GM23338 (cell line): ENCODE measurements around the gene TAOK3. TPM values are rescaled to one million over a fixed set of nuclear protein-coding genes. Genes with fewer than 3 reads are reported as not detected.

Experiments
- ATAC-seq: fragments of 200-7000 bp; cut with Tn5 transposase; 3 replicates; pipeline ENCODE4 v1.9.1; 2020
- DNase-seq: peaks from one replicate; pipeline ENCODE4 v3.0.0-alpha.2; 2015; ENCODE audit warnings: low spot score
- H2AFZ ChIP-seq: fragments of 200-600 bp; sonication (generic); 2 replicates; pipeline ENCODE4 v1.8.0; 2016; ENCODE audit warnings: antibody characterized with exemption, mild to moderate bottlenecking, moderate library complexity
- H3F3A ChIP-seq: fragments of 200-600 bp; sonication (generic); replicated peaks from 2 replicates; pipeline ENCODE4 v1.8.0; 2017; ENCODE audit warnings: antibody characterized with exemption, mixed run types, low read depth
- H3K27ac ChIP-seq: fragments of 200-600 bp; sonication (generic); 2 replicates; pipeline ENCODE4 v1.6.1; 2016; ENCODE audit warnings: low read depth
- H3K27me3 ChIP-seq: fragments of 200-600 bp; sonication (generic); 2 replicates; pipeline ENCODE4 v1.8.0; 2016; ENCODE audit warnings: mild to moderate bottlenecking, mixed run types, moderate library complexity; ENCODE audit not compliant: insufficient read depth
- H3K36me3 ChIP-seq: fragments of 200-600 bp; sonication (generic); 2 replicates; pipeline ENCODE4 v1.8.0; 2016; ENCODE audit warnings: mild to moderate bottlenecking; ENCODE audit not compliant: insufficient read depth
- H3K4me1 ChIP-seq: fragments of 200-600 bp; sonication (generic); 2 replicates; pipeline ENCODE4 v1.8.0; 2016; ENCODE audit warnings: mild to moderate bottlenecking, moderate library complexity; ENCODE audit not compliant: insufficient read depth
- H3K4me2 ChIP-seq: fragments of 200-600 bp; sonication (generic); 2 replicates; pipeline ENCODE4 v1.7.1; 2017; ENCODE audit warnings: mixed run types
- H3K4me3 ChIP-seq: fragments of 200-600 bp; sonication (generic); 2 replicates; pipeline ENCODE4 v1.6.1; 2016; ENCODE audit warnings: mixed run types
- H3K79me2 ChIP-seq: fragments of 200-600 bp; sonication (generic); replicated peaks from 2 replicates; pipeline ENCODE4 v1.8.0; 2017; ENCODE audit warnings: mild to moderate bottlenecking; ENCODE audit not compliant: insufficient read depth
- H3K9me2 ChIP-seq: fragments of 200-600 bp; sonication (generic); 2 replicates; pipeline ENCODE4 v1.8.0; 2017; ENCODE audit not compliant: insufficient read depth
- H4K20me1 ChIP-seq: fragments of 200-600 bp; sonication (generic); replicated peaks from 2 replicates; pipeline ENCODE4 v1.8.0; 2017; ENCODE audit warnings: mild to moderate bottlenecking; ENCODE audit not compliant: insufficient read depth
- H3K27ac Mint-ChIP-seq: 2 replicates; pipeline ENCODE4 v1.8.0; 2020; ENCODE audit warnings: inconsistent platforms, mild to moderate bottlenecking, moderate library complexity, mixed read lengths
- H3K27me3 Mint-ChIP-seq: 3 replicates; pipeline ENCODE4 v1.8.0; 2022; ENCODE audit warnings: low read depth, mild to moderate bottlenecking, moderate library complexity, mixed read lengths, inconsistent platforms; ENCODE audit not compliant: insufficient read depth, poor library complexity
- H3K36me3 Mint-ChIP-seq: 3 replicates; pipeline ENCODE4 v1.8.0; 2021; ENCODE audit warnings: low read depth, mild to moderate bottlenecking, inconsistent platforms, moderate library complexity, mixed read lengths
- H3K4me1 Mint-ChIP-seq: 3 replicates; pipeline ENCODE4 v1.8.0; 2020; ENCODE audit warnings: mild to moderate bottlenecking, inconsistent platforms, mixed read lengths
- H3K4me3 Mint-ChIP-seq: 3 replicates; pipeline ENCODE4 v1.8.0; 2021; ENCODE audit warnings: moderate library complexity, mild to moderate bottlenecking, inconsistent platforms, mixed read lengths
- H3K9me3 Mint-ChIP-seq: 3 replicates; pipeline ENCODE4 v1.8.0; 2020; ENCODE audit warnings: moderate library complexity, mild to moderate bottlenecking, inconsistent platforms, mixed read lengths
- CREB1 ChIP-seq: fragments of 250-450 bp; sonication (Bioruptor Pico); IDR thresholded peaks from 2 replicates; pipeline ENCODE4 v1.5.0; 2020; ENCODE audit warnings: low read depth, mild to moderate bottlenecking, moderate library complexity
- EZH2 ChIP-seq: fragments of 200-600 bp; sonication (generic); IDR thresholded peaks from one replicate; pipeline ENCODE4 v1.8.0; 2017; ENCODE audit warnings: antibody characterized with exemption, mild to moderate bottlenecking, low read depth; ENCODE audit not compliant: unreplicated experiment
- JUNB ChIP-seq: IDR thresholded peaks from one replicate; pipeline ENCODE4 v1.6.1; 2016; ENCODE audit warnings: antibody characterized with exemption; ENCODE audit not compliant: unreplicated experiment
- NANOG ChIP-seq: IDR thresholded peaks from 2 replicates; pipeline ENCODE4 v1.6.1; 2016; ENCODE audit warnings: antibody characterized with exemption, borderline replicate concordance
- POLR2AphosphoS5 ChIP-seq: IDR thresholded peaks from 2 replicates; pipeline ENCODE4 v1.6.1; 2016; ENCODE audit warnings: antibody characterized with exemption, low read depth
- STAT1 ChIP-seq: IDR thresholded peaks from one replicate; pipeline ENCODE4 v1.6.1; 2016; ENCODE audit warnings: antibody characterized with exemption; ENCODE audit not compliant: unreplicated experiment
- ZNF114 ChIP-seq: fragments of 250-450 bp; sonication (Bioruptor Pico); IDR thresholded peaks from 2 replicates; pipeline ENCODE4 v1.5.0; 2020; ENCODE audit warnings: mild to moderate bottlenecking, moderate library complexity
- ZNF331 ChIP-seq: fragments of 250-450 bp; sonication (Bioruptor Pico); IDR thresholded peaks from 2 replicates; pipeline ENCODE4 v1.5.0; 2020; ENCODE audit warnings: low read depth, mild to moderate bottlenecking, moderate library complexity
- polyA plus RNA-seq: library from polyadenylated mRNA; unstranded; fragments of >200 nt; fragmentation: Nextera tagmentation; extraction: Ambion mirVana; gene quantifications from 2 replicates; pipeline ENCODE4 v1.2.1, GENCODE V29; 2016
- total RNA-seq: library from RNA; depleted of rRNA; stranded (reverse); fragments of >200 nt; shearing (Covaris generic); gene quantifications from 2 replicates; pipeline ENCODE4 v1.2.3, GENCODE V29; 2014
- TF ChIP-seq, protein P1 (sequence below): fragments of 250-450 bp; sonication (Bioruptor Pico); IDR thresholded peaks from 2 replicates; pipeline ENCODE4 v1.5.0; 2020; ENCODE audit warnings: mild to moderate bottlenecking, moderate library complexity
- TF ChIP-seq, protein P2 (sequence below): IDR thresholded peaks from 2 replicates; pipeline ENCODE4 v1.6.1; 2016; ENCODE audit warnings: antibody characterized with exemption

Gene TAOK3
- total and polyA plus RNA-seq, 2 experiments from 2014 or later: 7.6 to 20.4 TPM

DNA sequence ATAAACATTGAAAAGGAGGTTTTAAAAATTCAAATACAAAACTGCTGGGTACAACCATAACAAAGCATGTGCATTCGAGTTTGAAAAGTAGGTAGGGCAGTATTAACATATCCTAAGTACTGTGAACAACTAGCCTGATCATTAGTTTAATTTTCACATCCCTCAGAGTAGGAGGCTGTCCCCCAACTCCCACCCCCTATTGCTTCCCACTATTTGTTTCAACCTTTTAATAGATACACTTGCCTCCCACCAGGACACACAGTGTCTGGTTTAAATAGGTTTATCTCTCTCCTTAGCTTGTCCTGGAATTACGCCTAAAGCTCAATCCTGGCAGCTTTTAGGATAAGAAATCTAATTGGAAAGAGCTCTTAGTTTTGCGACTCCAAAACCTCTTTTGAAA is 2.1 kb downstream of the TAOK3 start (continued):
- TF ChIP-seq, protein P1, sequence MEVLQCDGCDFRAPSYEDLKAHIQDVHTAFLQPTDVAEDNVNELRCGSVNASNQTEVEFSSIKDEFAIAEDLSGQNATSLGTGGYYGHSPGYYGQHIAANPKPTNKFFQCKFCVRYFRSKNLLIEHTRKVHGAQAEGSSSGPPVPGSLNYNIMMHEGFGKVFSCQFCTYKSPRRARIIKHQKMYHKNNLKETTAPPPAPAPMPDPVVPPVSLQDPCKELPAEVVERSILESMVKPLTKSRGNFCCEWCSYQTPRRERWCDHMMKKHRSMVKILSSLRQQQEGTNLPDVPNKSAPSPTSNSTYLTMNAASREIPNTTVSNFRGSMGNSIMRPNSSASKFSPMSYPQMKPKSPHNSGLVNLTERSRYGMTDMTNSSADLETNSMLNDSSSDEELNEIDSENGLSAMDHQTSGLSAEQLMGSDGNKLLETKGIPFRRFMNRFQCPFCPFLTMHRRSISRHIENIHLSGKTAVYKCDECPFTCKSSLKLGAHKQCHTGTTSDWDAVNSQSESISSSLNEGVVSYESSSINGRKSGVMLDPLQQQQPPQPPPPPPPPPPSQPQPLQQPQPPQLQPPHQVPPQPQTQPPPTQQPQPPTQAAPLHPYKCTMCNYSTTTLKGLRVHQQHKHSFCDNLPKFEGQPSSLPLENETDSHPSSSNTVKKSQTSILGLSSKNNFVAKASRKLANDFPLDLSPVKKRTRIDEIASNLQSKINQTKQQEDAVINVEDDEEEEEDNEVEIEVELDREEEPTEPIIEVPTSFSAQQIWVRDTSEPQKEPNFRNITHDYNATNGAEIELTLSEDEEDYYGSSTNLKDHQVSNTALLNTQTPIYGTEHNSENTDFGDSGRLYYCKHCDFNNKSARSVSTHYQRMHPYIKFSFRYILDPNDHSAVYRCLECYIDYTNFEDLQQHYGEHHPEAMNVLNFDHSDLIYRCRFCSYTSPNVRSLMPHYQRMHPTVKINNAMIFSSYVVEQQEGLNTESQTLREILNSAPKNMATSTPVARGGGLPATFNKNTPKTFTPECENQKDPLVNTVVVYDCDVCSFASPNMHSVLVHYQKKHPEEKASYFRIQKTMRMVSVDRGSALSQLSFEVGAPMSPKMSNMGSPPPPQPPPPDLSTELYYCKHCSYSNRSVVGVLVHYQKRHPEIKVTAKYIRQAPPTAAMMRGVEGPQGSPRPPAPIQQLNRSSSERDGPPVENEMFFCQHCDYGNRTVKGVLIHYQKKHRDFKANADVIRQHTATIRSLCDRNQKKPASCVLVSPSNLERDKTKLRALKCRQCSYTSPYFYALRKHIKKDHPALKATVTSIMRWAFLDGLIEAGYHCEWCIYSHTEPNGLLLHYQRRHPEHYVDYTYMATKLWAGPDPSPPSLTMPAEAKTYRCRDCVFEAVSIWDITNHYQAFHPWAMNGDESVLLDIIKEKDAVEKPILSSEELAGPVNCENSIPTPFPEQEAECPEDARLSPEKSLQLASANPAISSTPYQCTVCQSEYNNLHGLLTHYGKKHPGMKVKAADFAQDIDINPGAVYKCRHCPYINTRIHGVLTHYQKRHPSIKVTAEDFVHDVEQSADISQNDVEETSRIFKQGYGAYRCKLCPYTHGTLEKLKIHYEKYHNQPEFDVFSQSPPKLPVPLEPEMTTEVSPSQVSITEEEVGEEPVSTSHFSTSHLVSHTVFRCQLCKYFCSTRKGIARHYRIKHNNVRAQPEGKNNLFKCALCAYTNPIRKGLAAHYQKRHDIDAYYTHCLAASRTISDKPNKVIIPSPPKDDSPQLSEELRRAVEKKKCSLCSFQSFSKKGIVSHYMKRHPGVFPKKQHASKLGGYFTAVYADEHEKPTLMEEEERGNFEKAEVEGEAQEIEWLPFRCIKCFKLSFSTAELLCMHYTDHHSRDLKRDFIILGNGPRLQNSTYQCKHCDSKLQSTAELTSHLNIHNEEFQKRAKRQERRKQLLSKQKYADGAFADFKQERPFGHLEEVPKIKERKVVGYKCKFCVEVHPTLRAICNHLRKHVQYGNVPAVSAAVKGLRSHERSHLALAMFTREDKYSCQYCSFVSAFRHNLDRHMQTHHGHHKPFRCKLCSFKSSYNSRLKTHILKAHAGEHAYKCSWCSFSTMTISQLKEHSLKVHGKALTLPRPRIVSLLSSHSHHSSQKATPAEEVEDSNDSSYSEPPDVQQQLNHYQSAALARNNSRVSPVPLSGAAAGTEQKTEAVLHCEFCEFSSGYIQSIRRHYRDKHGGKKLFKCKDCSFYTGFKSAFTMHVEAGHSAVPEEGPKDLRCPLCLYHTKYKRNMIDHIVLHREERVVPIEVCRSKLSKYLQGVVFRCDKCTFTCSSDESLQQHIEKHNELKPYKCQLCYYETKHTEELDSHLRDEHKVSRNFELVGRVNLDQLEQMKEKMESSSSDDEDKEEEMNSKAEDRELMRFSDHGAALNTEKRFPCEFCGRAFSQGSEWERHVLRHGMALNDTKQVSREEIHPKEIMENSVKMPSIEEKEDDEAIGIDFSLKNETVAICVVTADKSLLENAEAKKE (CRISPR knock-in tag): no peak
- TF ChIP-seq EZH2 (no peak), CREB1 (CRISPR knock-in tag) (no peak), ZNF331 (CRISPR knock-in tag) (no peak), JUNB (no peak), POLR2AphosphoS5 (no peak), ZNF114 (CRISPR knock-in tag) (no peak)
- TF ChIP-seq, protein P2, sequence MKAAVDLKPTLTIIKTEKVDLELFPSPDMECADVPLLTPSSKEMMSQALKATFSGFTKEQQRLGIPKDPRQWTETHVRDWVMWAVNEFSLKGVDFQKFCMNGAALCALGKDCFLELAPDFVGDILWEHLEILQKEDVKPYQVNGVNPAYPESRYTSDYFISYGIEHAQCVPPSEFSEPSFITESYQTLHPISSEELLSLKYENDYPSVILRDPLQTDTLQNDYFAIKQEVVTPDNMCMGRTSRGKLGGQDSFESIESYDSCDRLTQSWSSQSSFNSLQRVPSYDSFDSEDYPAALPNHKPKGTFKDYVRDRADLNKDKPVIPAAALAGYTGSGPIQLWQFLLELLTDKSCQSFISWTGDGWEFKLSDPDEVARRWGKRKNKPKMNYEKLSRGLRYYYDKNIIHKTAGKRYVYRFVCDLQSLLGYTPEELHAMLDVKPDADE: no peak

DNA sequence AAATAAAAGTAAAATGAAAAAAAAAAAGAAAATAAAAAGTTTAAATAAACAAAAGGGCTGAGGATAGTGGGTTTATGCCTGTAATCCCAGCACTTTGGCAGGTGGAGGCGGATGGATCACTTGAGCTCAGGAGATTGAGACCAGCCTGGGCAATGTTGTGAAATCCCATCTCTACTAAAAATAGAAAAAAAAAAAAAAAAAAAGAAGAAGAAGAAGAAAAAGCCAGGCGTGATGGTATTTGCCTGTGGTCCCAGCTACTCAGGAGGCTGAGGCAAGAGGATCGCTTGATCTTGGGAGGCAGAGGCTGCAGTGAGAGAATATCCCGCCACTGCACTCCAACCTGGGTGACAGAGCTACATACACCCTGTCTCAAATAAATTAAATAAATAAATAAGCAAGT is 3.9 kb downstream of the TAOK3 start:
- H4K20me1 ChIP-seq: no peaks in the 10 kb centered on the region
- H3K9me2 ChIP-seq: no peaks in the 10 kb centered on the region
- Mint-ChIP-seq H3K36me3 (no peaks in the 10 kb centered on the region), H3K27me3 (peaks cover 16% of the 10 kb centered on the region), H3K4me1 (peaks cover 17% of the 10 kb centered on the region), H3K4me3 (no peak overlapping the region), H3K27ac (no peak overlapping the region), H3K9me3 (no peaks in the 10 kb centered on the region; the same call in 2 of the 3 replicates)
- no peak overlapping the region for H2AFZ ChIP-seq
- ATAC-seq (no peak), DNase-seq (no peak)
- H3K4me1 ChIP-seq: peaks cover 17% of the 10 kb centered on the region
- H3K27ac ChIP-seq: no peak overlapping the region
- H3K79me2 ChIP-seq: no peaks in the 10 kb centered on the region; the same call in 1 of the 2 replicates
- H3K27me3 ChIP-seq: peaks cover 22% of the 10 kb centered on the region
- H3K4me2 ChIP-seq: no peak overlapping the region
- no peaks in the 10 kb centered on the region for H3F3A ChIP-seq
- no peak overlapping the region for H3K4me3 ChIP-seq
- H3K36me3 ChIP-seq: no peaks in the 10 kb centered on the region
- TF ChIP-seq CREB1 (CRISPR knock-in tag) (no peak), NANOG (no peak), STAT1 (no peak)
- TF ChIP-seq, protein P1 (CRISPR knock-in tag): no peak
